ENCODE measurements around the gene CDH4. TPM values are rescaled to one million over a fixed set of nuclear protein-coding genes. Genes with fewer than 3 reads are reported as not detected.

Gene CDH4
- total RNA-seq, 2 donors from 2014 or later = 0.05 to 2.2 TPM

DNA sequence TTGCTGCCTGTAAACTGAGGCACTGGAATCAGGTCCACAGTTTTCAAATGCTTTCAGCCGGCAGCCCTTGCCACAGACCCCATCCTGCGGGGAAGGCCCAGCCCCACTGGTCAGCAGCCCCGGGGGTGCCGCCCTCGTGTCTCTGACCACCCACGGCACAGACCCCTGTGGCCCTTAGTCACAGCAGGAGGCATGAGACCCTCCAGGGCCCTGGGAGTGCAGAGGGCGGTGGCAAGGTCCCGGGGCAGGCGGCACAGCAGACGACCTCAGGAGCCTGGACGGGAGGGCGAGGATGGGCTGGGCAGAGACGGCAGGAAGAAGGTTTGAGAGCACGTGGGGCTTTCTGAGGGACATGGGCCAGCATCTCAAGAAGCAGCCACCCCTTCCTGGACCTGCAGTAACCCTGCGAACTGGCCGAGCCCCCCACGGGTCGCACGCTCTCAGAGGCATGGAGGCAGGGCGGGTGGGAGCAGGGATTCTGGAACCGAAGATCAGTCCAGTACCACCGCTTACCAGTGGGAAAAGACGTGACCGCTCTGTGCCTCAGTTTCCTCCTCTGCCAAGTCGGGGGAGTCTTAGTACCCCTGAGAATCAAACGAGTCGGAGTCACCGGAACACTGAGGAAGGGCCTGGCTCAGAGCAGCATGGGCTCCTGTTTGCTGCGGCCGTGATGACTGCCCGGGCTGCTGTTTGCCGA lies 672.9 kb downstream of the CDH4 start:
- DNase-seq (ENCODE audit: low spot score) = no peak
- Histone ChIP-seq H3K4me3 (no peak overlapping the region), H3K27me3 (replicated peaks; ENCODE audit: insufficient read depth) (peaks cover 3% of the 10 kb centered on the region), H3K27ac (no peak overlapping the region), H3K9me3 (no peaks in the 10 kb centered on the region), H3K4me1 (replicated peaks) (no peaks in the 10 kb centered on the region), H3K36me3 (no peaks in the 10 kb centered on the region)
- no peak for TF ChIP-seq POLR2AphosphoS5 (IDR thresholded peaks at IDR 0.05)
- TF ChIP-seq, protein P1, sequence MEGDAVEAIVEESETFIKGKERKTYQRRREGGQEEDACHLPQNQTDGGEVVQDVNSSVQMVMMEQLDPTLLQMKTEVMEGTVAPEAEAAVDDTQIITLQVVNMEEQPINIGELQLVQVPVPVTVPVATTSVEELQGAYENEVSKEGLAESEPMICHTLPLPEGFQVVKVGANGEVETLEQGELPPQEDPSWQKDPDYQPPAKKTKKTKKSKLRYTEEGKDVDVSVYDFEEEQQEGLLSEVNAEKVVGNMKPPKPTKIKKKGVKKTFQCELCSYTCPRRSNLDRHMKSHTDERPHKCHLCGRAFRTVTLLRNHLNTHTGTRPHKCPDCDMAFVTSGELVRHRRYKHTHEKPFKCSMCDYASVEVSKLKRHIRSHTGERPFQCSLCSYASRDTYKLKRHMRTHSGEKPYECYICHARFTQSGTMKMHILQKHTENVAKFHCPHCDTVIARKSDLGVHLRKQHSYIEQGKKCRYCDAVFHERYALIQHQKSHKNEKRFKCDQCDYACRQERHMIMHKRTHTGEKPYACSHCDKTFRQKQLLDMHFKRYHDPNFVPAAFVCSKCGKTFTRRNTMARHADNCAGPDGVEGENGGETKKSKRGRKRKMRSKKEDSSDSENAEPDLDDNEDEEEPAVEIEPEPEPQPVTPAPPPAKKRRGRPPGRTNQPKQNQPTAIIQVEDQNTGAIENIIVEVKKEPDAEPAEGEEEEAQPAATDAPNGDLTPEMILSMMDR (IDR thresholded peaks at IDR 0.05) = no peak
- no peak for TF ChIP-seq POLR2A (IDR thresholded peaks at IDR 0.05)
- intact Hi-C loops (cut with DNase I) = no loop called here
- 83% methylated on average over 29 of the region's 32 CpGs for WGBS

- WGBS = 74% methylated on average over 19 of the region's 21 CpGs
- no peaks in the 10 kb centered on the region for H3K9me3 ChIP-seq
- no peaks in the 10 kb centered on the region for H3K36me3 ChIP-seq
- peaks cover 3% of the 10 kb centered on the region for H3K27me3 ChIP-seq (replicated peaks; ENCODE audit: insufficient read depth)
- intact Hi-C loops (cut with DNase I) = no loop called here
- TF ChIP-seq, protein P1 (IDR thresholded peaks at IDR 0.05) = no peak
- no peaks in the 10 kb centered on the region for H3K4me1 ChIP-seq (replicated peaks)
- DNase-seq (ENCODE audit: low spot score) = no peak
- no peak overlapping the region for H3K27ac ChIP-seq
- no peak overlapping the region for H3K4me3 ChIP-seq
These were observed 673.6 kb downstream of the CDH4 start for GRCh38 chr20:61925555-61926252.

DNA sequence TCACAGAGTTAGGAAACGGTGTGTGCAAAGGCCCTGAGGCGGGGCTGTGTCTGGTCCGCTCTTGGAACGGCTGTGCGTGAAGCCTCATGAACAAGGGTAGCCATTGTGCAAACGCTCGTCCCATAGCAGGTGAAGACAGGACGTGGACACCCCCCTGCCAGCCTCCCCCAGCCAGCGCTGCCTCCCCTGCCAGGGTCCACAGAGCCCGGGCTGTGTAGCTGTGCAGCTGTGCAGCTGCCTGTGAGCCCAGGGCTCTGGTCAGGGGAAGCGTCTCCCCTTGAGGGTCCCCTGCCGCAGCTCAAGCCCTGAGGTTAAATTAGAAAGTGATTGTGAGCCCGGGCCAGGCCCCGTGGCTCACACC lies 674.2 kb downstream of the CDH4 start:
- peaks cover 3% of the 10 kb centered on the region for H3K27me3 ChIP-seq (replicated peaks; ENCODE audit: insufficient read depth)
- H3K27ac ChIP-seq = no peak overlapping the region
- H3K4me1 ChIP-seq (replicated peaks) = no peaks in the 10 kb centered on the region
- TF ChIP-seq POLR2AphosphoS5 (IDR thresholded peaks at IDR 0.05) = no peak
- no peak for TF ChIP-seq POLR2A (IDR thresholded peaks at IDR 0.05)
- TF ChIP-seq, protein P1 (IDR thresholded peaks at IDR 0.05) = no peak
- no peak overlapping the region for H3K4me3 ChIP-seq
- no peaks in the 10 kb centered on the region for H3K36me3 ChIP-seq
- WGBS = 83% methylated on average over 14 of the region's 14 CpGs
- intact Hi-C loops (cut with DNase I) = no loop called here
- no peak for DNase-seq (ENCODE audit: low spot score)
- no peaks in the 10 kb centered on the region for H3K9me3 ChIP-seq

- H3K9me3 ChIP-seq = no peaks in the 10 kb centered on the region
- no peak overlapping the region for H3K4me3 ChIP-seq
- intact Hi-C loops (cut with DNase I) = no loop called here
- no peaks in the 10 kb centered on the region for H3K4me1 ChIP-seq (replicated peaks)
- no peaks in the 10 kb centered on the region for H3K36me3 ChIP-seq
- peaks cover 3% of the 10 kb centered on the region for H3K27me3 ChIP-seq (replicated peaks; ENCODE audit: insufficient read depth)
- DNase-seq (ENCODE audit: low spot score) = no peak
- H3K27ac ChIP-seq = no peak overlapping the region
- 90% methylated on average over 23 of the region's 23 CpGs for WGBS
- TF ChIP-seq POLR2A (IDR thresholded peaks at IDR 0.05) = no peak
- TF ChIP-seq, protein P1 (IDR thresholded peaks at IDR 0.05) = no peak
- no peak for TF ChIP-seq POLR2AphosphoS5 (IDR thresholded peaks at IDR 0.05)
These were observed 674.7 kb downstream of the CDH4 start for GRCh38 chr20:61926796-61927192.

All from prostate gland (tissue), 2 donors.